Cortex of kidney (tissue), 1 donor: Measurements from ENCODE around the gene NRP1.
"Not testable (repeated sequence)": the region's sequence is repeated elsewhere in the genome, so short reads cannot be mapped to it uniquely, and the experiment has no call there.

Experiments used
- DNase-seq: peaks from one replicate; lab custom pipeline; 2025; lab: John Stamatoyannopoulos, UW

NRP1 gene

GRCh38 chr10:33334153-33334804 lies at the start of gene NRP1:
Gene NRP1 (minus strand): TSS chr10:33334667. CDS start chr10:33334382, 285 bp downstream.
- DNase-seq, result no peak

- not testable (repeated sequence) for DNase-seq
These were observed 49.7 kb upstream of the NRP1 start for GRCh38 chr10:33384201-33384600.

GRCh38 chr10:33382921-33383713 lies 48.6 kb upstream of the NRP1 start:
- DNase-seq, result no peak

- no peak for DNase-seq
These were observed 47.7 kb upstream of the NRP1 start for GRCh38 chr10:33382216-33382600.

GRCh38 chr10:33381451-33382215 lies 47.2 kb upstream of the NRP1 start:
- no peak for DNase-seq

GRCh38 chr10:33377658-33378025 lies 43.2 kb upstream of the NRP1 start:
- DNase-seq, result no peak

- no peak for DNase-seq
These were observed 42.6 kb upstream of the NRP1 start for GRCh38 chr10:33376976-33377657.

GRCh38 chr10:33376476-33376875 lies 42.0 kb upstream of the NRP1 start:
- no peak for DNase-seq

- no peak for DNase-seq
These were observed 38.8 kb upstream of the NRP1 start for GRCh38 chr10:33373263-33373662.

GRCh38 chr10:33371234-33371633 lies 36.8 kb upstream of the NRP1 start:
- no peak for DNase-seq

- no peak for DNase-seq
These were observed 36.0 kb upstream of the NRP1 start for GRCh38 chr10:33370434-33370930.

- DNase-seq, result no peak
These were observed 33.6 kb upstream of the NRP1 start for GRCh38 chr10:33368086-33368485.

GRCh38 chr10:33365871-33366411 lies 31.5 kb upstream of the NRP1 start:
- DNase-seq, result no peak

- no peak for DNase-seq
These were observed 30.8 kb upstream of the NRP1 start for GRCh38 chr10:33365301-33365700.

- DNase-seq, result no peak
These were observed 28.6 kb upstream of the NRP1 start for GRCh38 chr10:33363106-33363505.

GRCh38 chr10:33358016-33358415 lies 23.5 kb upstream of the NRP1 start:
- no peak for DNase-seq

- no peak for DNase-seq
These were observed 20.8 kb upstream of the NRP1 start for GRCh38 chr10:33355274-33355673.

GRCh38 chr10:33353853-33354252 lies 19.4 kb upstream of the NRP1 start:
- DNase-seq, result no peak

GRCh38 chr10:33353334-33353733 lies 18.9 kb upstream of the NRP1 start:
- DNase-seq, result no peak

- no peak for DNase-seq
These were observed 18.1 kb upstream of the NRP1 start for GRCh38 chr10:33352615-33353014.

- no peak for DNase-seq
These were observed 17.7 kb upstream of the NRP1 start for GRCh38 chr10:33352175-33352574.

- no peak for DNase-seq
These were observed 15.6 kb upstream of the NRP1 start for GRCh38 chr10:33350041-33350440.
